T-helper 1 cell treated with Interleukin-12 subunit alpha and Interleukin-12 subunit beta and Interleukin-4 antibody, amounts not matched to agents 30 μg/mL and 1 μg/mL, for 36 hours (primary cell): ENCODE results near the gene SOX11.

Source experiments
- H3K27ac Mint-ChIP-seq: one replicate; pipeline ENCODE4 v1.8.0; 2021; ENCODE audit warnings: mild to moderate bottlenecking, mixed read lengths
- H3K27me3 Mint-ChIP-seq: one replicate; pipeline ENCODE4 v1.8.0; 2021; ENCODE audit warnings: low read depth, mixed read lengths
- H3K36me3 Mint-ChIP-seq: one replicate; pipeline ENCODE4 v1.8.0; 2021; ENCODE audit warnings: low read depth, mixed read lengths
- H3K4me1 Mint-ChIP-seq: one replicate; pipeline ENCODE4 v1.8.0; 2021; ENCODE audit warnings: low read depth, mixed read lengths
- H3K4me3 Mint-ChIP-seq: one replicate; pipeline ENCODE4 v1.8.0; 2021; ENCODE audit warnings: mild to moderate bottlenecking, moderate library complexity, mixed read lengths
- H3K9me3 Mint-ChIP-seq: one replicate; pipeline ENCODE4 v1.8.0; 2021; ENCODE audit warnings: mixed read lengths

SOX11 gene

GRCh38 chr2:5748946-5749345 is 56.8 kb downstream of the SOX11 start:
- Mint-ChIP-seq H3K4me3 (no peak overlapping the region), H3K27me3 (no peaks in the 10 kb centered on the region), H3K27ac (no peak overlapping the region), H3K9me3 (no peaks in the 10 kb centered on the region), H3K36me3 (no peaks in the 10 kb centered on the region), H3K4me1 (no peaks in the 10 kb centered on the region)

GRCh38 chr2:5749347-5749746 is 57.2 kb downstream of the SOX11 start:
- no peak overlapping the region for H3K4me3 Mint-ChIP-seq
- no peaks in the 10 kb centered on the region for H3K27me3 Mint-ChIP-seq
- H3K27ac Mint-ChIP-seq, result no peak overlapping the region
- no peaks in the 10 kb centered on the region for H3K36me3 Mint-ChIP-seq
- H3K9me3 Mint-ChIP-seq, result no peaks in the 10 kb centered on the region
- H3K4me1 Mint-ChIP-seq, result no peaks in the 10 kb centered on the region
